Trophoblast cell (in vitro differentiated cells and primary cell): Measurements from ENCODE around the gene CD81.

ENCODE experiments used
- DNase-seq, 2 donors: peaks; one replicate each; pipeline ENCODE4 v3.0.0-alpha.2; 2016
- H2AFZ ChIP-seq: 2 replicates; pipeline ENCODE4 v1.6.1; 2013; ENCODE audit warnings: low read length, moderate library complexity, mild to moderate bottlenecking; ENCODE audit not compliant: insufficient read depth, poor library complexity
- H2AK5ac ChIP-seq: 2 replicates; pipeline ENCODE4 v1.6.1; 2013; ENCODE audit warnings: mild to moderate bottlenecking, low read length
- H2BK120ac ChIP-seq: 2 replicates; pipeline ENCODE4 v1.6.1; 2013; ENCODE audit warnings: low read length, mild to moderate bottlenecking, moderate library complexity; ENCODE audit not compliant: insufficient read depth, poor library complexity
- H2BK12ac ChIP-seq: 2 replicates; pipeline ENCODE4 v1.6.1; 2013; ENCODE audit warnings: mild to moderate bottlenecking, low read length, moderate library complexity
- H2BK5ac ChIP-seq: 2 replicates; pipeline ENCODE4 v1.6.1; 2013; ENCODE audit warnings: low read length, low read depth, moderate library complexity, mild to moderate bottlenecking; ENCODE audit not compliant: poor library complexity
- H3K14ac ChIP-seq: 2 replicates; pipeline ENCODE4 v1.6.1; 2013; ENCODE audit warnings: mild to moderate bottlenecking, low read length
- H3K18ac ChIP-seq: 2 replicates; pipeline ENCODE4 v1.6.1; 2013; ENCODE audit warnings: mild to moderate bottlenecking, low read length
- H3K23ac ChIP-seq: 2 replicates; pipeline ENCODE4 v1.6.1; 2013; ENCODE audit warnings: low read length
- H3K27ac ChIP-seq: 2 replicates; pipeline ENCODE4 v1.5.1; 2013; ENCODE audit warnings: low read depth, mild to moderate bottlenecking, inconsistent platforms, low read length, moderate library complexity
- H3K27me3 ChIP-seq: 2 replicates; pipeline ENCODE4 v1.6.1; 2013; ENCODE audit warnings: inconsistent platforms, mild to moderate bottlenecking, low read length, moderate library complexity; ENCODE audit not compliant: insufficient read depth
- H3K36me3 ChIP-seq, 2 experiments: 1 replicate in 1 of 2; 2 replicates in 1 of 2; pipeline ENCODE4 v1.6.1; 2013; ENCODE audit warnings: low read length in 2 of 2, mild to moderate bottlenecking in 2 of 2, moderate library complexity in 1 of 2; ENCODE audit not compliant: insufficient read depth in 2 of 2, control insufficient read depth in 1 of 2
- H3K4ac ChIP-seq: 2 replicates; pipeline ENCODE4 v1.6.1; 2013; ENCODE audit warnings: low read depth, mild to moderate bottlenecking, low read length, moderate library complexity
- H3K4me1 ChIP-seq, 2 experiments: 1 replicate in 1 of 2; 2 replicates in 1 of 2; pipeline ENCODE4 v1.6.1; 2013; ENCODE audit warnings: low read length in 2 of 2, mild to moderate bottlenecking in 2 of 2, moderate library complexity in 1 of 2; ENCODE audit not compliant: insufficient read depth in 2 of 2, control insufficient read depth in 1 of 2
- H3K4me2 ChIP-seq: 2 replicates; pipeline ENCODE4 v1.6.1; 2013; ENCODE audit warnings: inconsistent platforms, mild to moderate bottlenecking, low read length, moderate library complexity
- H3K4me3 ChIP-seq: 2 replicates; pipeline ENCODE4 v1.5.1; 2013; ENCODE audit warnings: mild to moderate bottlenecking, low read depth, low read length, inconsistent platforms
- H3K79me1 ChIP-seq: one replicate; pipeline ENCODE4 v1.6.1; 2013; ENCODE audit warnings: low read length
- H3K79me2 ChIP-seq: 2 replicates; pipeline ENCODE4 v1.6.1; 2013; ENCODE audit warnings: low read length, mild to moderate bottlenecking; ENCODE audit not compliant: control insufficient read depth, insufficient read depth, poor library complexity
- H3K9ac ChIP-seq: 2 replicates; pipeline ENCODE4 v1.6.1; 2013; ENCODE audit warnings: mild to moderate bottlenecking, low read length
- H3K9me3 ChIP-seq: 2 replicates; pipeline ENCODE4 v1.6.1; 2013; ENCODE audit warnings: low read depth, mild to moderate bottlenecking, control low read depth, inconsistent platforms, low read length; ENCODE audit not compliant: insufficient read depth
- H4K12ac ChIP-seq: 2 replicates; pipeline ENCODE4 v1.6.1; 2013; ENCODE audit warnings: low read depth, mild to moderate bottlenecking, low read length, moderate library complexity
- H4K8ac ChIP-seq: 2 replicates; pipeline ENCODE4 v1.6.1; 2013; ENCODE audit warnings: low read depth, mild to moderate bottlenecking, low read length, moderate library complexity
- H4K91ac ChIP-seq: one replicate; pipeline ENCODE4 v1.6.1; 2013; ENCODE audit warnings: low read depth, mild to moderate bottlenecking, low read length, moderate library complexity
- WGBS: extraction: QIAGEN DNeasy Blood & Tissue Kit; methylation state at CpG from one replicate; pipeline ENCODE4 v1.1.7; 2013; ENCODE audit warnings: missing lambda C conversion rate; ENCODE audit not compliant: insufficient read length, insufficient coverage; ENCODE audit errors: extremely low coverage; 5-methylcytosine and 5-hydroxymethylcytosine counted together

Gene CD81

DNA sequence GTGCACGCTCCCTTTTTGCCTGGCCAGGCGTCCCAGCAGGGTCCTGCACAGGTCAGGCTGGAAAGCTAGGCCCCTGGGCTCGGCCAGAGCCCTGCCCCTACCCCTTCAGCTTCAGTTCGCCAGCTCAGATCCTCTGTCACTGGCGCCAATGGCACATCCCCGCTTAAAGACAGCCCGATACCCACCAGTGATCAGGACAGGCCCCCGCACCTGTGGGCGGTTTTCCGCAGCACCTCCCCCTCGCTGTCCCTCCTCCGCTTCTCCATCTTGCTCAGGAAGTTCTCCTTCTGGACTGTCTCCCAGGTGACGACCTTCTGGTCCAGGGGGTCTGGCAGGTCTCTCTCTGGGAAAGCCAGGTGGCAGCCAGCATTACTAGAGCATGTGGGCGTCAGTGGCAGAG is 29.3 kb downstream of the CD81 start:
- no peaks in the 10 kb centered on the region for H3K9me3 ChIP-seq
- H3K23ac ChIP-seq: no peak overlapping the region
- no peak overlapping the region for H3K4me3 ChIP-seq
- H4K91ac ChIP-seq: no peak overlapping the region
- peaks cover 21% of the 10 kb centered on the region in 2 experiments for H3K36me3 ChIP-seq
- no peak overlapping the region for H2AFZ ChIP-seq
- H4K8ac ChIP-seq: no peak overlapping the region
- H3K27me3 ChIP-seq: no peaks in the 10 kb centered on the region
- H3K4ac ChIP-seq: no peak overlapping the region
- no peak overlapping the region for H3K14ac ChIP-seq
- no peak for DNase-seq
- no peak overlapping the region for H3K9ac ChIP-seq
- no peak overlapping the region for H3K4me2 ChIP-seq
- no peaks in the 10 kb centered on the region for H3K79me1 ChIP-seq
- no peak overlapping the region for H3K27ac ChIP-seq
- no peaks in the 10 kb centered on the region for H3K79me2 ChIP-seq
- H4K12ac ChIP-seq: no peak overlapping the region
- no CpG with 5 or more reads among the region's 14 CpGs for WGBS
- H3K18ac ChIP-seq: no peak overlapping the region
- H3K4me1 ChIP-seq: peaks cover 4 to 5% of the 10 kb centered on the region in 2 experiments
- no peak overlapping the region for H2BK12ac ChIP-seq
- no peak overlapping the region for H2AK5ac ChIP-seq
- H2BK5ac ChIP-seq: no peak overlapping the region
- H2BK120ac ChIP-seq: no peak overlapping the region

DNA sequence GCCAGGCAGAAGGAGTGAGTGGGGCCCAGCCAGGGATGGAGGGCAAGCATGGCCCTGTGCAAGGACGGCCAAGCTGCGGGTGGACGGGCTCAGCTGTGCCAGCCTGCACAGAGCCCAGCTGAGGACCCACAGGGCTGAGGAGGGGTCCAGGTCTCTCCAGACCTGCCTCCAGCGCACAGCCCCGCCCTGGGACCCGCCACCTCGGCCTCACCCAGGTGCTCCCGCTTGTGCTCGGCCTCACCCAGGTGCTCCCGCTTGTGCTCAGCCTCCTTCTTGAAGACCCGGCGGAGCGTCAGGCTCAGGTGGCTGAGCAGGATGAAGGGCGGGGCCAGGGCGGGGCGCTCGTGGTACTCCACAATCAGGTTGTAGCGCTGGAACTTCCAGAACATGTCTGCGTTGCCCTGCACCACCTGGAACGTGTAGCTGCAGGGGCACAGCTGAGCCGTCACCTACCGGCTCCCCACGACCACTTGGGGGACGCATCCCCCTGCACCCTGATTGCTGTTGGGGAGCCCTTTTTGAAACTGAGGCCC is 29.8 kb downstream of the CD81 start:
- Histone ChIP-seq H4K12ac (no peak overlapping the region), H3K18ac (no peak overlapping the region)

DNA sequence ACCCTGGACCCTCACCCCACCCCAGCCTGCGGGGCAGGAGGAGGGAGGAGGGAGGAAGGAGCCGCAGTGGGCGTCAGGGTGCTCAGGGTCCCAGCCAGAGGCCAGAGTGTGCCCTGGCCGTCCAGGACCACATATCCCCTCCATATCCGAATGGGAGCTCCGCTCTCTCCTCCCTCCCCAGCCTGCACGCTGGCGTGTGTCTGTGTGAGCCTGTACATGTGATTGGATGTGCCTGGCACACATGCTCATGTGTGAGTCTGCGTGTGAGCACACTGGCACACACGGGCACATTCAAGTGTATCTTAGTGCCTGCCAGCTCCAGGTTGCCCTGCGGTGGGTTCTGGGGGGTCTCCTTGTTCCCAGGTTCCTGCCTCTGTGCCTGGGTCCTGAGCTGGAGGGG is 31.6 kb downstream of the CD81 start:
- Histone ChIP-seq H3K9ac (no peak overlapping the region), H3K4me3 (no peak overlapping the region), H3K14ac (no peak overlapping the region), H3K36me3 (peaks cover 3 to 4% of the 10 kb centered on the region in 2 experiments), H3K4me2 (no peak overlapping the region), H3K9me3 (no peaks in the 10 kb centered on the region), H2AFZ (no peak overlapping the region), H3K18ac (no peak overlapping the region), H3K4ac (no peak overlapping the region), H3K27me3 (no peaks in the 10 kb centered on the region), H3K23ac (no peak overlapping the region), H2BK5ac (no peak overlapping the region), H3K79me2 (no peaks in the 10 kb centered on the region), H4K91ac (no peak overlapping the region), H3K4me1 (no peaks in the 10 kb centered on the region), H2BK12ac (no peak overlapping the region), H4K12ac (no peak overlapping the region), H2AK5ac (no peak overlapping the region), H2BK120ac (no peak overlapping the region), H3K79me1 (no peaks in the 10 kb centered on the region), H3K27ac (no peak overlapping the region), H4K8ac (no peak overlapping the region)
- no CpG with 5 or more reads among the region's 11 CpGs for WGBS
- DNase-seq: no peak

More for the DNA sequence above, 29.8 kb downstream of the CD81 start:
- H3K79me2 ChIP-seq: no peaks in the 10 kb centered on the region
- no peak overlapping the region for H3K4me2 ChIP-seq
- H3K36me3 ChIP-seq: peaks cover 20 to 21% of the 10 kb centered on the region in 2 experiments
- no peak overlapping the region for H3K4ac ChIP-seq
- H3K14ac ChIP-seq: no peak overlapping the region
- no peaks in the 10 kb centered on the region for H3K27me3 ChIP-seq
- H2AK5ac ChIP-seq: no peak overlapping the region
- WGBS: no CpG with 5 or more reads among the region's 24 CpGs
- H3K79me1 ChIP-seq: no peaks in the 10 kb centered on the region
- H3K23ac ChIP-seq: no peak overlapping the region
- no peak overlapping the region for H3K27ac ChIP-seq
- H2BK120ac ChIP-seq: no peak overlapping the region
- H4K8ac ChIP-seq: no peak overlapping the region
- no peak overlapping the region for H3K4me3 ChIP-seq
- H2BK12ac ChIP-seq: no peak overlapping the region
- no peak overlapping the region for H3K9ac ChIP-seq
- no peak overlapping the region for H2BK5ac ChIP-seq
- no peaks in the 10 kb centered on the region for H3K9me3 ChIP-seq
- no peak overlapping the region for H4K91ac ChIP-seq
- no peak for DNase-seq
- no peak overlapping the region for H2AFZ ChIP-seq
- no peaks in the 10 kb centered on the region for H3K4me1 ChIP-seq

DNA sequence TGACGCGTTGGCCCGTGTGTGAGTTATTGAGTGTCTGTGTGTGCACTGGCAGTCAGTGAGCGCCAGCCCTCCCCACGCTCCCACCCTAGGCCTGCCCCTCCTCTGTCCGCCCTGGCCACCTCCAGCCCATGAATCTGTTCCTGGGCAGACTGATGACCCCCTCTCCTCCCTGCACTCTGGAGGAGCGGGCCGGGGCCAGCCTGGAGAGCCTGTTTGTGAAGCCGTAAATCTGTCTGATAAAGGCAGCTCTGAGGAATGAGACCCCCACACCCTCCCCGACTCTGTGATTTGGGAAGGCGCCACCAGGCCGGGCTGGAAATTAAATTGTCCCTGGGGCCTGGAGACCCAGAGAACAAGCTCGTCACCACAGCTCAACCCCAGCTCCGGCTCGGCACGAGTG is 32.0 kb downstream of the CD81 start:
- Histone ChIP-seq H3K9me3 (no peaks in the 10 kb centered on the region), H4K12ac (no peak overlapping the region), H3K18ac (no peak overlapping the region), H3K79me2 (no peaks in the 10 kb centered on the region), H2AK5ac (no peak overlapping the region), H3K36me3 (no peaks in the 10 kb centered on the region), H2BK5ac (no peak overlapping the region), H3K27ac (no peak overlapping the region), H3K4me1 (no peaks in the 10 kb centered on the region), H2BK12ac (no peak overlapping the region), H3K4ac (no peak overlapping the region), H3K23ac (no peak overlapping the region), H2BK120ac (no peak overlapping the region), H4K8ac (no peak overlapping the region), H3K27me3 (no peaks in the 10 kb centered on the region), H3K14ac (no peak overlapping the region), H3K79me1 (no peaks in the 10 kb centered on the region), H3K4me2 (no peak overlapping the region), H3K4me3 (no peak overlapping the region), H4K91ac (no peak overlapping the region), H2AFZ (no peak overlapping the region), H3K9ac (no peak overlapping the region)
- WGBS: no CpG with 5 or more reads among the region's 16 CpGs
- no peak for DNase-seq
